Esophagus (tissue), 2 donors: ENCODE measurements around the gene FAM187B. TPM values are rescaled to one million over a fixed set of nuclear protein-coding genes. Genes with fewer than 3 reads are reported as not detected.

Experiments
- H3K27ac ChIP-seq, 2 donors: one replicate each; pipeline ENCODE4 v1.5.1; 2013; ENCODE audit warnings: low read depth in 2 of 2, mild to moderate bottlenecking in 2 of 2, inconsistent platforms in 1 of 2, low read length in 1 of 2, moderate library complexity in 1 of 2
- H3K27me3 ChIP-seq, 2 donors: one replicate each; pipeline ENCODE4 v1.6.1; 2013; ENCODE audit warnings: low read length in 2 of 2, control low read depth in 1 of 2, mild to moderate bottlenecking in 1 of 2; ENCODE audit not compliant: insufficient read depth in 2 of 2, control insufficient read depth in 1 of 2
- H3K36me3 ChIP-seq, 2 donors: one replicate each; pipeline ENCODE4 v1.6.1; 2013; ENCODE audit warnings: low read length in 1 of 2; ENCODE audit not compliant: control insufficient read depth in 2 of 2, insufficient read depth in 2 of 2
- H3K4me1 ChIP-seq, 2 donors: one replicate each; pipeline ENCODE4 v1.6.1; 2013; ENCODE audit warnings: low read length in 1 of 2; ENCODE audit not compliant: control insufficient read depth in 2 of 2, insufficient read depth in 2 of 2
- H3K4me3 ChIP-seq, 2 donors: one replicate each; pipeline ENCODE4 v1.5.1; 2013; ENCODE audit warnings: low read length in 2 of 2, mild to moderate bottlenecking in 2 of 2, low read depth in 1 of 2, moderate library complexity in 1 of 2
- H3K9me3 ChIP-seq, 2 donors: one replicate each; pipeline ENCODE4 v1.6.1; 2013; ENCODE audit warnings: mild to moderate bottlenecking in 2 of 2, low read depth in 1 of 2, low read length in 1 of 2, moderate library complexity in 1 of 2; ENCODE audit not compliant: control insufficient read depth in 2 of 2, insufficient read depth in 1 of 2
- WGBS, 2 donors: extraction: QIAGEN DNeasy Blood & Tissue Kit; methylation state at CpG; one replicate each; pipeline ENCODE4 v1.1.7; 2013; 5-methylcytosine and 5-hydroxymethylcytosine counted together
- polyA plus RNA-seq, 2 donors: library from polyadenylated mRNA; stranded (reverse); fragments of 200-250 nt; gene quantifications; one replicate each; pipeline ENCODE4 v1.2.3, GENCODE V29; 2013
- donor health status: healthy with polysubstance abuse.
- donor health status: Bipolar disorder and iron deficiency.

FAM187B gene
- polyA plus RNA-seq, 2 donors = 0.08 TPM; not detected in 1

- Histone ChIP-seq H3K36me3 (peaks cover 0 to 15% of the 10 kb centered on the region in 2 donors), H3K4me3 (no peak overlapping the region), H3K27ac (no peak overlapping the region), H3K27me3 (no peaks in the 10 kb centered on the region), H3K4me1 (peaks cover 2 to 9% of the 10 kb centered on the region in 2 donors), H3K9me3 (no peaks in the 10 kb centered on the region)
- WGBS, 2 donors = 91 to 94% methylated on average over 2 of the region's 2 CpGs
These were observed 22.9 kb upstream of the FAM187B start for GRCh38 chr19:35251456-35251855.

- Histone ChIP-seq H3K27ac (no peak overlapping the region), H3K9me3 (no peaks in the 10 kb centered on the region), H3K4me3 (peak overlapping the region; percentile 80 to 83), H3K27me3 (no peaks in the 10 kb centered on the region), H3K36me3 (peaks cover 0 to 15% of the 10 kb centered on the region in 2 donors), H3K4me1 (peaks cover 2 to 9% of the 10 kb centered on the region in 2 donors)
- 76 to 82% methylated on average over 34 of the region's 34 CpGs for WGBS, 2 donors
These were observed 21.5 kb upstream of the FAM187B start for GRCh38 chr19:35249848-35250711.

- no peaks in the 10 kb centered on the region for H3K27me3 ChIP-seq
- H3K36me3 ChIP-seq = peaks cover 0 to 11% of the 10 kb centered on the region in 2 donors
- no peaks in the 10 kb centered on the region for H3K9me3 ChIP-seq
- WGBS, 2 donors = 5 to 8% methylated on average over 39 of the region's 39 CpGs
- peak overlapping the region; percentile 93 to 96 for H3K27ac ChIP-seq
- peaks cover 2 to 9% of the 10 kb centered on the region in 2 donors for H3K4me1 ChIP-seq
- peak overlapping the region; percentile 80 to 83 for H3K4me3 ChIP-seq
These were observed 20.8 kb upstream of the FAM187B start for GRCh38 chr19:35249146-35249847.

GRCh38 chr19:35248310-35249145 is 20.0 kb upstream of the FAM187B start, which contains the start of gene LSR:
TSS of gene LSR (plus strand) at chr19:35249002. CDS start at chr19:35249023, 21 bp downstream.
- WGBS, 2 donors = 0 to 1% methylated on average over 67 to 69 of the region's 69 CpGs
- peak within 1 kb of the TSS; percentile 80 to 83 for H3K4me3 ChIP-seq
- no peaks in the 10 kb centered on the region for H3K27me3 ChIP-seq
- peak within 1 kb of the TSS; percentile 93 to 96 for H3K27ac ChIP-seq
- peaks cover 2 to 9% of the 10 kb centered on the region in 2 donors for H3K4me1 ChIP-seq
- H3K36me3 ChIP-seq = peaks cover 0 to 8% of the 10 kb centered on the region in 2 donors
- H3K9me3 ChIP-seq = no peaks in the 10 kb centered on the region

GRCh38 chr19:35247526-35248309 is 19.2 kb upstream of the FAM187B start:
- Histone ChIP-seq H3K4me3 (peak overlapping the region; percentile 80 to 83), H3K27me3 (no peaks in the 10 kb centered on the region), H3K36me3 (peaks cover 0 to 5% of the 10 kb centered on the region in 2 donors), H3K27ac (peak overlapping the region; percentile 93 to 96), H3K9me3 (no peaks in the 10 kb centered on the region), H3K4me1 (peaks cover 2 to 9% of the 10 kb centered on the region in 2 donors)
- 2% methylated on average over 42 of the region's 42 CpGs for WGBS, 2 donors

GRCh38 chr19:35246466-35247092 is 18.0 kb upstream of the FAM187B start:
- peaks cover 2 to 9% of the 10 kb centered on the region in 2 donors for H3K4me1 ChIP-seq
- no peaks in the 10 kb centered on the region for H3K27me3 ChIP-seq
- H3K4me3 ChIP-seq = no peak overlapping the region
- 74 to 77% methylated on average over 4 of the region's 4 CpGs for WGBS, 2 donors
- H3K27ac ChIP-seq = no peak overlapping the region
- H3K9me3 ChIP-seq = no peaks in the 10 kb centered on the region
- H3K36me3 ChIP-seq = peaks cover 0 to 5% of the 10 kb centered on the region in 2 donors

- WGBS, 2 donors = 89 to 90% methylated on average over 1 of the region's 1 CpG
- Histone ChIP-seq H3K36me3 (no peaks in the 10 kb centered on the region), H3K4me1 (no peaks in the 10 kb centered on the region), H3K4me3 (no peak overlapping the region), H3K27ac (no peak overlapping the region), H3K27me3 (no peaks in the 10 kb centered on the region), H3K9me3 (no peaks in the 10 kb centered on the region)
These were observed 12.9 kb upstream of the FAM187B start for GRCh38 chr19:35241417-35241816.

- WGBS, 2 donors = 83 to 85% methylated on average over 1 of the region's 1 CpG
- Histone ChIP-seq H3K9me3 (no peaks in the 10 kb centered on the region), H3K4me3 (no peak overlapping the region), H3K36me3 (no peaks in the 10 kb centered on the region), H3K27ac (no peak overlapping the region), H3K4me1 (no peaks in the 10 kb centered on the region), H3K27me3 (no peaks in the 10 kb centered on the region)
These were observed 11.8 kb upstream of the FAM187B start for GRCh38 chr19:35240327-35240726.
